Hematopoietic multipotent progenitor cell treated with erythropoietin and hydrocortisone succinate and interleukin-3 and kit ligand, for 8 days (in vitro differentiated cells): ENCODE data around the gene GSS.
"Not testable (repeated sequence)": the region's sequence is repeated elsewhere in the genome, so short reads cannot be mapped to it uniquely, and the experiment has no call there.

ENCODE experiments used
- DNase-seq: peaks from one replicate; pipeline ENCODE4 v3.0.0-alpha.2; 2015

Gene GSS

GRCh38 chr20:34895465-34895864 is 60.1 kb downstream of the GSS start:
- no peak for DNase-seq

GRCh38 chr20:34894723-34895122 is 60.9 kb downstream of the GSS start:
- DNase-seq = no peak

DNA sequence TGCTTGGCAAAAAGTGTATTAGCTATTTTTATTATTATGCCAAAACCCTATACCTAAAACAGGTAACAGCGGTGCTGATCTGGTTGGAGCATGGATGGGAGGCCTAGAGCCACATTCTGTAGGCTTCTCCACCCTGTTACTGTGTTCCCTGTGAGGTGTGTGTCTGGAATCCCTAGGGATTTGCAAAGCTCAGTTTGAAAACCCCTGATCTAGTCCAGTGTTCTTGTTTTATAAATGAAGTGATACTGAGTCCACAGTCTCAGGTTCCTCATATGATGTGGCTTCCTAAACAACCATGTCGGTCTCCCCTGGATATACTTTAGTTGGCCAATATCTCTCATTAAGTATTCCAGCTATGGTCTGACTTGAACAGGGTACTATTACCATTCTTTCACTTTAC is 62.9 kb downstream of the GSS start:
- no peak for DNase-seq

- DNase-seq = peak; percentile 24
Observed at GRCh38 chr20:34891166-34892062, 64.2 kb downstream of the GSS start.

GRCh38 chr20:34888468-34888867 is 67.1 kb downstream of the GSS start:
- DNase-seq = peak; percentile 86

DNA sequence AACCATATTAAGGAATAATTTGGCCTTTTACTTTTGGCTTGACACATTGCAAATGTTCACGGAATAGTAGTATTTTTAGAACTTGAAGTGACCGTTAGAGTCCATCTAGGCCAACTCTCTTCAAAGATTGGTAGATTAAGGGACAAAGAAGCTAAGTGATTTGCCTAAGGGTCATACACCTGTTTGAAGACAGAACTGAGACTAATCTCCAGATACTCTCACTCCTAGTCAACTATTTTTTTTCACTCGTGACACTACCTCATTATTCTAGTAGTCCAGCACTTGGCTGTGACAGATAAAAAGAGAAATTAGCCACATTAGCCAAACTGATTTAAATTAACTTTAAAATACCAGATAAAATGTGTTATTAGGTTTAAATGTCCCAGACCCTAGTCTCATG is 68.6 kb downstream of the GSS start:
- no peak for DNase-seq

- no peak for DNase-seq
Observed at GRCh38 chr20:34886122-34886521, 69.5 kb downstream of the GSS start.

DNA sequence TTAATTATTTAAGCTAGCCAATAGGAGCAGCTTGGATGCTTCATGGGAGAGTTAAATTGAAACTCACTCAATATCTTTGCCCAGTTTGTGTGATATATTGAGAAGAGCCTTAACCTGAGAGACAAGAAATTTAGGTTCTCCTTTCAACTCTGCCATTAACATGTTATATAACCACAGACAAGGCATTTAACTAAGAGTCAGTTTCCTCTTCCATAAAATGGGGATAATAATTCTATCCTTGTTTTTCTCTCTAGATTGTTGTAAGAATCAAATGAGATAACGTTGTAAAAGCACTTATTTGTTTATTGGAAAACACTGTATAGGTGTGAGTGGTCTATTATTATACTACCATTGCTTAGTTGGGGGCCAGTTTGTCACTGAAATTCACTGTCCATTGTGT is 71.3 kb downstream of the GSS start:
- DNase-seq = no peak

GRCh38 chr20:34883809-34884208 is 71.8 kb downstream of the GSS start:
- DNase-seq = no peak

DNA sequence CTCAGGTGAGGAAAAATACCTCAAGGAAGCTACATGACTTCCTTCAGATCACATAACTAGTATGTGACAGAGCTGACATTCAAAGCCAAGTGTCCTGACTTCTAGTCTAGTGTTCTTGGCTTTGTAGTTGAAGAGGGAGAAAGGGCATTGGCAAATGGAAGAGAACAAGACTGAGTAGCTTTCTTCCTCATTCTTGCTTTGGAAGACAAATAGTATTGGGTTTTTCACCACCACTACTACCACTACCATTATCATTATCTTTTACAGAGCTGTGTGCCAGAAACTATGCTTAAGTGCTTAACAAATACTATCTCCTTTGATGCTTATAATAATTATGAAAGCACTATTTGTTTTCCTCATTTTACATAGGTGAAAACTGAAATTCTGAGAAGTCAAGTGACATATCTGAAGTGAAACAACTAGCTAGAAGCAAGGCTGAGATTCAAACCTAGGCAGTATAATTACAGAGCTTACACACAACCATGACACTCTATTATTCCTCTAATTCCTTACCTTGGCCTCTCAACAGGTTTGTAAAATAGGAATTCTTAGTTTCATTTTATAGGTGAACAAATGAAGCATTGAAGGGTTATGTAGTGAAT is 72.4 kb downstream of the GSS start:
- DNase-seq = no peak

GRCh38 chr20:34881689-34882088 is 73.9 kb downstream of the GSS start:
- DNase-seq = no peak

DNA sequence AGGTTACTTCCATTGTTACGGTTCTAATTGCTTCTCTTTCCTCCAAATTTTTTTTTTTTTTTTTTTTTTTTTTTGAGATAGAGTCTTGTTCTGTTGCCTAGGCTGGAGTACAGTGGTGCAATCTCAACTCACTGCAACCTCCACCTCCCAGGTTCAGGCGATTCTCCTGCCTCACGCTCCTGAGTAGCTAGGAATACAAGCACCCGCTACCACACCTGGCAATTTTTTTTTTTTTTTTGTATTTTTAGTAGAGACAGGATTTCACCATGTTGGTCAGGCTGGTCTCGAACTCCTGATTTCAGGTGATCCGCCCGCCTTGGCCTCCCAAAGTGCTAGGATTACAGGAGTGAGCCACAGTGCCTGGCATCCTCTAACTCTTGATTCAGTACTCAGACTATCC is 74.6 kb downstream of the GSS start:
- not testable (repeated sequence) for DNase-seq

DNA sequence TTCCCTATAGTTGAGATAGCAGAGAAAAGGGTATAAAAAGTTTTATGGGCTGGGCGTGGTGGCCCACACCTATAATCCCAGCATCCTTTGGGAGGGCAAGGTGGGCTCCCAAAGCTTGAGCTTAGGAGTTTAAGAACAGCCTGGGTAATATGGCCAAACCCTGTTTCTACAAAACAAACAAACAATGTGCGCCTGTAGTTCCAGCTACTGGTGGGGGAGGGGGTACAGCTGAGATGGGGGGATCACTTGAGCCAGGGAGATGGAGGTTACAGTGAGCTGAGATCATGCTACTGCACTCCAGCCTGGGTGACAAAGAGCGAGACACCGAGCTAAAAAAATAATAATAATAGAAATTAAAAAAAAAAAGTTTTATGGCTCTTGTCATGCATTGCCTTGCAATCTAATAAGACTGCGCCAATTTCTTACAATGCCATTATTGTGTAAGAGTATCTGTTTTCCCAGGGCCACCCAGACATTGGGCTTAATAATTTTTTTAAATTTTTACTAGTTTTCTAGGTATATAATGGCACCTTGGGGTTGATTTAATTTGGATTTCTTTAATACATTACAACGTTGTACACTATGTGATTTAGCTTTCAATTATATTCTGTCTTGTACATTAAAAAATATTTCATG is 75.3 kb downstream of the GSS start:
- DNase-seq = no peak
